A673 (cell line): ENCODE results near the gene CNPPD1. TPM values are rescaled to one million over a fixed set of nuclear protein-coding genes. Genes with fewer than 3 reads are reported as not detected.

Source experiments
- BruUV-seq: library from RNA; stranded (reverse); fragments of 400-500 nt; replicated peaks from 2 replicates; lab custom pipeline; 2021; lab: Mats Ljungman, UMichigan
- CTCF ChIA-PET: fragments of 300-600 bp; sonication (Branson Sonifier 250); formaldehyde crosslinking; loops from one replicate; lab custom pipeline; 2022; ENCODE audit warnings: antibody characterized with exemption; lab: Charles Lee
- POLR2A ChIA-PET: fragments of 300-600 bp; sonication (Branson Sonifier 250); formaldehyde crosslinking; loops from one replicate; lab custom pipeline; 2022; ENCODE audit warnings: antibody characterized with exemption; ENCODE audit not compliant: low non-redundant PET; lab: Charles Lee
- DNase-seq: peaks from one replicate; pipeline ENCODE4 v3.0.0-alpha.2; 2015; ENCODE audit warnings: low spot score
- H3K27ac ChIP-seq: fragments of 200-600 bp; sonication (generic); 2 replicates; pipeline ENCODE4 v1.5.1; 2016; ENCODE audit warnings: mixed run types, low read depth, mild to moderate bottlenecking, mixed read lengths, antibody characterized with exemption, low read length; ENCODE audit not compliant: poor library complexity, severe bottlenecking
- H3K27me3 ChIP-seq: fragments of 200-600 bp; sonication (generic); replicated peaks from 2 replicates; pipeline ENCODE4 v1.6.1; 2017; ENCODE audit warnings: mixed run types, low read depth, mild to moderate bottlenecking, mixed read lengths, antibody characterized with exemption, low read length; ENCODE audit not compliant: insufficient read depth, poor library complexity
- H3K36me3 ChIP-seq: fragments of 200-600 bp; sonication (generic); 2 replicates; pipeline ENCODE4 v1.6.1; 2016; ENCODE audit warnings: mixed run types, mild to moderate bottlenecking, mixed read lengths, antibody characterized with exemption, low read length; ENCODE audit not compliant: insufficient read depth, poor library complexity, severe bottlenecking
- H3K4me1 ChIP-seq: fragments of 200-600 bp; sonication (generic); 2 replicates; pipeline ENCODE4 v1.6.1; 2017; ENCODE audit warnings: mixed run types, mild to moderate bottlenecking, mixed read lengths, antibody characterized with exemption, low read length; ENCODE audit not compliant: insufficient read depth, poor library complexity, severe bottlenecking
- H3K4me3 ChIP-seq: fragments of 200-600 bp; sonication (generic); 2 replicates; pipeline ENCODE4 v1.5.1; 2016; ENCODE audit warnings: low read depth, mixed run types, mild to moderate bottlenecking, mixed read lengths, low read length; ENCODE audit not compliant: poor library complexity, severe bottlenecking
- H3K9me3 ChIP-seq: fragments of 200-600 bp; sonication (generic); 2 replicates; pipeline ENCODE4 v1.6.1; 2016; ENCODE audit warnings: mixed run types, low read depth, mild to moderate bottlenecking, mixed read lengths, antibody characterized with exemption, low read length; ENCODE audit not compliant: poor library complexity, severe bottlenecking
- CTCF ChIP-seq: fragments of 300-800, 200-600 bp; sonication (generic); conservative IDR thresholded peaks from 2 replicates; pipeline ENCODE4 v1.5.1; 2017; ENCODE audit warnings: low read depth, mild to moderate bottlenecking, antibody characterized with exemption, low read length, moderate library complexity, mixed read lengths
- EZH2 ChIP-seq: fragments of 200-600 bp; sonication (generic); IDR thresholded peaks from 2 replicates; pipeline ENCODE4 v1.6.1; 2017; ENCODE audit warnings: borderline replicate concordance, low read depth, mild to moderate bottlenecking, mixed read lengths, antibody characterized with exemption, low read length; ENCODE audit not compliant: poor library complexity, severe bottlenecking
- intact Hi-C: fragments of 100-400 bp; cut with micrococcal nuclease; formaldehyde crosslinking; loops from one replicate; pipeline ENCODE4 v1.10.0; 2022; ENCODE audit not compliant: unreplicated experiment
- total RNA-seq: library from RNA; stranded (reverse); gene quantifications from 2 replicates; pipeline ENCODE4 v1.2.3, GENCODE V29; 2021

The CNPPD1 gene
- total RNA-seq, 1 experiment from 2014 or later: 38.0 TPM

GRCh38 chr2:219186754-219187456 is 10.2 kb upstream of the CNPPD1 start:
- BruUV-seq: no TSS peak
- H3K36me3 ChIP-seq: peaks cover 17% of the 10 kb centered on the region
- DNase-seq: no peak
- no peak overlapping the region for H3K4me3 ChIP-seq
- H3K27me3 ChIP-seq: no peaks in the 10 kb centered on the region
- ChIA-PET POLR2A (no interaction called here), CTCF (interaction anchor here (0.6 kb wide), 1 partner anchor 287 kb away, joined by 6 read pairs; no protein-coding TSS in a partner anchor)
- no peaks in the 10 kb centered on the region for H3K9me3 ChIP-seq
- H3K27ac ChIP-seq: no peak overlapping the region
- intact Hi-C loops: no loop called here
- TF ChIP-seq EZH2: no peak
- no peak for TF ChIP-seq CTCF
- no peaks in the 10 kb centered on the region for H3K4me1 ChIP-seq

- Histone ChIP-seq H3K4me1 (peaks cover under 1% of the 10 kb centered on the region), H3K36me3 (peaks cover 40% of the 10 kb centered on the region), H3K27ac (no peak overlapping the region), H3K27me3 (no peaks in the 10 kb centered on the region), H3K4me3 (no peak overlapping the region), H3K9me3 (no peaks in the 10 kb centered on the region)
- TF ChIP-seq EZH2 (no peak), CTCF (no peak)
- no peak for DNase-seq
- intact Hi-C loops: no loop called here
- ChIA-PET CTCF (no interaction called here), POLR2A (no interaction called here)
- BruUV-seq: no TSS peak
Observed at GRCh38 chr2:219184121-219184520, 7.4 kb upstream of the CNPPD1 start.

- ChIA-PET CTCF (no interaction called here), POLR2A (no interaction called here)
- H3K4me1 ChIP-seq: peaks cover 5% of the 10 kb centered on the region
- intact Hi-C loops: no loop called here
- no peak for DNase-seq
- no peak overlapping the region for H3K27ac ChIP-seq
- no peak for TF ChIP-seq CTCF
- TF ChIP-seq EZH2: no peak
- H3K9me3 ChIP-seq: no peaks in the 10 kb centered on the region
- H3K36me3 ChIP-seq: peaks cover 40% of the 10 kb centered on the region
- no peak overlapping the region for H3K4me3 ChIP-seq
- no TSS peak for BruUV-seq
- H3K27me3 ChIP-seq: no peaks in the 10 kb centered on the region
Observed at GRCh38 chr2:219183151-219183772, 6.5 kb upstream of the CNPPD1 start.
